Measurements from ENCODE around the gene AP3M1.
A peak's percentile ranks its signal among the peaks of the same experiment; 100 is the strongest.
"Not testable (repeated sequence)": the region's sequence is repeated elsewhere in the genome, so short reads cannot be mapped to it uniquely, and the experiment has no call there.

The AP3M1 gene

DNA sequence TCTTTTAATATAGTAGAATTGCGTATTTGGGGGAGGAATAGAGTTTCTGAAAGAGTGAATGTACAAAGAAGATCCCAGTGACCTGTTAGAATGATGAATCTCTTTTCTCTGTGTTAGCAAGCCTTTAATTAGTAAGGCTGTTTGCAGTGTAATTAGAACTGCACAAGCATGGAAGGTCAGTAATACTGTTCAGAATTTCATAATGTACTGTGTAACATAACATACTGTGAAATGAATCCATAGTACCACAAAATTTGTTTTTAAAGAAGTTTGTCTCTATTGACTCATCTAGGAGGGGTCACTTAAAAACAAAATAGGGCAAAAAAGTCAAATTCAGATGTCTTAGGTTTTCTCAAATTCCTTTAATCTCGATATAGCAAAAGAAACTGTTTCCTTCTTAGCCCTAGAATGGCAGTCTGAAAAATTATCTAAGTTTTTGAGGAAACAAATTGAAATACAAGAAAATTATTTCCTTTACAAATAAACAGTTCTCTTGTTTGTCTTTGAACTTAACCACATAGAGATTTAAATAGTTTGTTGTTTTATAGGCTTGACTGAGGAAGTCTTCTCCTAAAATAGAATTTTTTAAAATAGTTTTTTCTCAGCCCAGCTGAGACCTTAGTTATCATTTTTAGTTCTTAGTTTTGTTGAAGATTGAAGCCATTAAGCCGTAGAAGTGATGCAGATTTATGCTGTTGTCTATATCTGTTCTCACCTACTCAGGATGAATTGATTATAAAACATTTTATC lies 12.9 kb upstream of the AP3M1 start:
- no peak for DNase-seq

DNA sequence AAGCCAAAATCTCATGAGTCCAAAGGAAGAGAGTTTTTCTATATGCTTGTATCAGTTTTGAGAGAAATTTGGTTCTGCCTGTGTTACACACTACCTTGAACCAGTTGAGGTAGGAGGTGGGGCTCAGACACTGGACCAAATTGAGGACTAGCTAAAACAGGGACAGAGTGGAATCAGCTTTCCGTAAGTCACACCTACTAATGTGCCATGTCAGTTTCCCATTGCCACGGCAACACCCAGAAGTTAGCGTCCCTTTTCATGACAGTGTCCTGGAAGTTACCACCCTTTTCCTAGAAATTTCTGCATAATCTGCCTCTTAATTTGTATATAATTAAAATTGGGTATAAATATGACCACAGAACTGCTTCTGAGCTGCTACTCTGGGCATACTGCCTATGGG lies 9.4 kb upstream of the AP3M1 start:
- DNase-seq, result no peak

- no peak for DNase-seq
These were observed 6.3 kb upstream of the AP3M1 start for GRCh38 chr10:74156919-74157289.

- DNase-seq, result no peak
These were observed 3.0 kb upstream of the AP3M1 start for GRCh38 chr10:74153676-74154075.

GRCh38 chr10:74153123-74153522 lies 2.5 kb upstream of the AP3M1 start:
- no peak for DNase-seq

DNA sequence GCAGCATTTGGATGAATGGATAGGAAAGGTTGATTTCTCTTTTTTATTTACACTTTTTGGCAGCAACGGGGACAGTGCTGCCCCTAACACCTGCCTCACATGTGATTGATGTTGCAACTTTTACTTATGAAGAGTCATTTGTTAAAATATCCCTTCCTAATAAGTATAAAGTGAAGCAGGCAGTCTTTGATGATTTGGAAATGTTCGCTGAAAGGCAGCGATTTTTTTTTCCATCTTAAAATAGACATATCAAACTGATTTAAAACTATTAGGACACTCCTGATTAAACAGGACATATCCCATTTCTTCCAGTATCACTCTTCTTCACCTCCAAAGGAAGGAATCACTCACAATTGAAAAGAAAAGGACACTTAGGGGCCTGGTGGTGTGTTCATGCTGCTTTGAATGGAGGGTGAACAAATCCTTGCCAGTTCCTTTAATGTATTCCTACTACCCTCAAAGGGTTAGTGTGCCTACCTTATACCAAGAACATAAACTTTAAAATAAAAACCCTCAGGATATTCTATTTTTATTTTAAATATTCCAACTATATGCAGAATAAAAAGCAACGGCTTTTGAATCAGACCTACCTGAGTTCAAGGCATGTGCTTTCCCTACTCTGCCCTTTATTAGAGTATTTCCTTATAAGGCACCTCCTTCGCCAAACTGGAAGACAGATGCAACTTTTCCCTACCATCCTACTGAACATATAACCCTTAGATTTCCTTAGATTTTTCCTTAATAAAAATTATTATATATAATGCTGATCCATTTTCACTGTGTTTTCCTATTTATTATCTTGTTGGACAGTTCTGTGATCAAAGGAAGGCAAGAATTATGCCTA lies 1.5 kb upstream of the AP3M1 start:
- DNase-seq, result no peak

DNA sequence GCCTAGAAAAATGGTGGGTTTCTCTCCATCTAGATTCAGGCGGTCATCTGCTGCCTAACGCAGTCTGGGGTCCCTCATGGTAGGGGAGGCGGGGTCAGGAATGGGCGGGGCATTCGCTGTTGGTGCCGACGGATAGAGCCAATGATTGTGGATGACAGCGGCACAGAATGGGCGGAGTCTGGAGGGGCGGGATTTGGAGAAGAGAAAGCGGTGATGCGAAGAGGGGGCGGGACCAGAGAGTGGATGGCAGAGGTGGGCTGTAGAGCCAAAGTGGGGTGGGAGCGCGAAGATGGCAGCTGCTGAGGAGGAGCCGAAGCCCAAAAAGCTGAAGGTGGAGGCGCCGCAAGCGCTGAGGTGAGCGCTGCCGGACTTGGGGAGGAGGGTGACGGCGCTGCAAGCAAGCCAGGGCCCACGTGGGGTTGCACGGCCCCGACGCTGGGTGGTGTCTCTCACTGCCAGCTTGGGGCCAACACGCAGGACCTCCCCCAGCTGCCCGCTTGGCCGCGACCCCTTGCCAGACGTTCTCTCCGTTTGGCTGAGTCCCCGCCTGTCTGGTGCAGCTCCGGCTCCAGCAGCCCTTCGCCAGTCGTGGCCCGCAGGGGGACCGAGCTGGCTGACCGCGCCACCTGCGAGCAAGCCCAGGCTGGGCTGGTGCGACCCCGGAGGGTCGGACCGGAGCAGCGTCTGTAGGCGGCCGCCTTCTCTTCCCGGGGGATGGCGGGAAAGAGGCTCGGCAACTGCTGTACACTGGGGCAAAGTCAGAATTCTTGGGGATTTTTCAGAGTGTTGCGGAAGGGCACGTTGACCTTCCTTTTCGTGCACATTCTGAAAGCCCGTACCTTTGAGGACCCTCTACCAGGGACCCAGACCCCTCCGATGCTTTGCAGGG lies 606 bp upstream of the AP3M1 start, which contains the start of gene ADK:
TSS of gene ADK (plus strand) at position 232 of the 889 bp plus-strand sequence. CDS start at position 290, 58 bp downstream.
- peak; percentile 99 for DNase-seq

DNA sequence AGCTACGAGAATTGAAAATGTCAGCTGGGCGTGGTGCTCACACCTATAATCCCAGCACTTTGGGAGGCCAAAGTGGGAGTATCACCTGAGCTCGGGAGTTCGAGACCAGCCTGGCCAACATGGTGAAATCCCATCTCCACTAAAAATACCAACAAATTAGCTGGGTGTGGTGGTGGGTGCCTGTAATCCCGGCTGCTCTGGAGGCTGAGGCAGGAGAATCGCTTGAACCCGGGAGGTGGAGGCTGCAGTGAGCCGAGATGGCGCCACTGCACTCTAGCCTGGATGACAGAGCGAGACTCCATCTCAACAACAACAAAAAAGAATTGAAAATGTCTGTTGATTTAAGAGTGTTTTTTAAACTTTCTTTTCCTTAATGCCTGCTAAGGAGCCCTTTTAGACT lies 3.6 kb downstream of the AP3M1 start:
- not testable (repeated sequence) for DNase-seq

GRCh38 chr10:74145133-74145532 lies 5.5 kb downstream of the AP3M1 start:
- no peak for DNase-seq

DNA sequence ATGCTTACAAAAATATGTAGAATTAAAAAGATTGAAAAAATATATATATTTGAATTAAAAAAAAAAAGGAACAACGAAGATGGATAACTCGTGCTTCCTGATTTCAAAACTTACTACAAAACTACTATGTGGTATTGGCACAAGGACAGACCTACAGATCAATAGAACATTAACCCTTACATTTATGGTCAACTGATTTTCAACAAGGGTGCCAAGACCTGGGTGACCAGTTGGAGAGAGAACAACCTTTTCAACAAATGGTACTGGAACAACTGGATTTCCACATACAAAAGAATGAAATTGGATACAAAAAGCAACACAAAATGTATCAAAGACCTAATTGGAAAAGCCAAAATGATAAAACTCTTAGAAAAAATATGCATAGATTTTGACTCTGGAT lies 10.1 kb downstream of the AP3M1 start:
- DNase-seq, result no peak

GRCh38 chr10:74139981-74140380 lies 10.6 kb downstream of the AP3M1 start:
- no peak for DNase-seq

DNA sequence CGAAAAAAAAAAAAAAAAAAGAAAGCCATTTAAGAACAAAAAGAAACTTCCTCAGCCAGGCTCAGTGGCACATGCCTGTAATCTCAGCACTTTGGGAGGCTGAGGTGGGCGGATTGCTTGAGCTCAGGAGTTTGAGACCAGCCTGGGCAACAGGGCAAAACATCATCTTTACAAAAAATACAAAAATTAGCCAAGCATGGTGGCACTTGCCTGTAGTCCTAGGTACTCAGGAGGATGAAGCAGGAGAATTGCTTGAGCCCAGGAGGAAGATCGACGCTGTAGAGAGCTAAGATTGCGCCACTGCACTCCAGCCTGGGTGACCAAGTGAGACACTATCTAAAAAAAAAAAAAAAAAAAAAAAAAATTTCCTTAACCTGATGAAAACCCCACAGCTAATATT lies 12.0 kb downstream of the AP3M1 start:
- DNase-seq, result not testable (repeated sequence)

- no peak for DNase-seq
These were observed 12.6 kb downstream of the AP3M1 start for GRCh38 chr10:74137992-74138391.

GRCh38 chr10:74135452-74135851 lies 15.2 kb downstream of the AP3M1 start:
- DNase-seq, result no peak

DNA sequence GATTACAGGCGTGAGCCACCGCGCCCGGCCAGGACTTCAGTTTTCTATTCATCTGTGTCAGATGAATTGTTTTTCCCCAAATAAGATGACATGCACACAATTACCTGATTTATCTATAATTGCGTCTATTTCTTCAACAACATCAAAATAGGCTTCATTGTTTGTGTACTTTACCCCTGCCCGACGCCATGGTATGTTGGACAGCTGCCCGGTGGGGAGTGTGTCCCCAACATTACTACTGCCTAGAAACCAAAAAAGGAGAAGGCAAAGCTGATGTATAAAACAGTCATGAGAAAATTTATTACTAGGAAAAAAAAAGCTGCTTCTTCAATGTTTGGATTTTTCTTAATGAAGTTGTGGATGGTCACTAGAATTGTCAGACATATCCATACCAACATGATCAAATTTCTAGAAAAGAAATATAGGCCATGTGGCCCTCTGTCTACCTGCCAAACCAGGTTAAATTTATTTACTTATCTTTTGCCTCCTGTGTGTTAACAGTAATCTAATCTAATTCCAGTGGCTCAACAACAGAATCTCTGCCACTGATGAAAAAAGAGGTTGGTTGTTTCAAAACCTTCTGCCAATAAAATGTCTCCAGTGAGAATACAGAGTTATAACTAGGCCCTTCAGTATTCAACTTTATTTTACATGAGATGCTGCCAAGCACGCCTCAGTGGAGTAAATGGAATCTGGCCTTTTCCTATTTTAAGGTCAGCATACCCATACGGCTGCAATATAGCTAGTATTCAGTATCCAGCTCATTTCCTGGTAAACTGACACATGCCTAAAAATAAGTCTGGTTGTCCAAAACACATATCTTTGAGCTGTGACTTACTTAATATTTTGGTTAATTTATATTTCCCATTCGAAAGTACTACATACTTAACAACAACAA lies 16.5 kb downstream of the AP3M1 start:
- DNase-seq, result no peak

- peak; percentile 30 for DNase-seq
These were observed 27.5 kb downstream of the AP3M1 start for GRCh38 chr10:74123081-74123480.

- DNase-seq, result no peak
These were observed 28.6 kb downstream of the AP3M1 start for GRCh38 chr10:74122060-74122459.

DNA sequence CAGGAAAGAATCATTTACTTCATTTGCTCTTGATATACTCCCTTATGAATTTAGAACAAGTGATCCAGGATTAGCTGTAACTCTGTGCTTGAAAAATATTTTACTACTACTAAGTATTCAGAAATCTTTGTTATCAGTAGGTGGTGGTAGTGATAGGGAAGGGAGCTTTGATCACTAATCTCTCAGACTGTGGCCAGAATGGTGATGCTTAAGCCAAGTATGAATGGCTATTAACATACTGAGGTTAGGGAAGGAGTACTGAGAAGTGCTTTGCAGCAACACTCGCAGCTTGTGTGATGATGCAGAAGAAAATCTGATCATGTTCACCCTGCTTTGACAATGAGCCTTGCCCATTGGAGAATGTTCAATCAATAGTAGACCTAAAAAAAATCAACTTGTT lies 29.3 kb downstream of the AP3M1 start:
- no peak for DNase-seq

- DNase-seq, result no peak
These were observed 29.7 kb downstream of the AP3M1 start for GRCh38 chr10:74120911-74121310.

- DNase-seq, result no peak
These were observed 31.8 kb downstream of the AP3M1 start for GRCh38 chr10:74118804-74119203.

GRCh38 chr10:74117738-74118137 lies 32.9 kb downstream of the AP3M1 start:
- no peak for DNase-seq

DNA sequence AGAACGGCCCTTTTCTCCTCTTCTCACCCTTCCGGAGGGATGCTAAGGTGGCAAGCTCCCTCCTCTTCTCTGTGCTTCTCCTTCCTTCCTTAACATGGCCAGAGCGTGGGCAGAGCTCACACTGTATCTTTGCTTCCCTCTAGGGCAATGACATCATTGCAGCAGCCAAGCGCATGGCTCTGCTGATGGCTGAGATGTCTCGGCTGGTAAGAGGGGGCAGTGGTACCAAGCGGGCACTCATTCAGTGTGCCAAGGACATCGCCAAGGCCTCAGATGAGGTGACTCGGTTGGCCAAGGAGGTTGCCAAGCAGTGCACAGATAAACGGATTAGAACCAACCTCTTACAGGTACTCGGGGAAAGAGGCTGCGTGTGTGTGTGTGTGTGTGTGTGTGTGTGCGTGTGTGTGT lies 36.6 kb downstream of the AP3M1 start:
- DNase-seq, result peak; percentile 45

Measured in inflammatory macrophage treated with lipopolysaccharide for 4 hours (primary cell).